HEK293T (cell line): ENCODE measurements around the gene GAGE1.

Experiments used
- CTCF ChIA-PET: fragments of 350-600 bp; formaldehyde crosslinking; extraction: SDS; loops from one replicate; lab custom pipeline; 2021; ENCODE audit warnings: antibody characterized with exemption, inconsistent platforms; lab: Yijun Ruan, JAX
- POLR2A ChIA-PET: fragments of 350-600 bp; formaldehyde crosslinking; extraction: SDS; loops from one replicate; lab custom pipeline; 2020; ENCODE audit warnings: antibody characterized with exemption, inconsistent platforms; lab: Yijun Ruan, JAX
- DNase-seq: peaks from one replicate; pipeline ENCODE4 v3.0.0; 2012; ENCODE audit warnings: mixed read lengths; ENCODE audit errors: extremely low spot score
- ARNT ChIP-seq: fragments of 450-650 bp; IDR thresholded peaks from 2 replicates; pipeline ENCODE4 v1.6.1; 2017; ENCODE audit warnings: mild to moderate bottlenecking
- BHLHE40 ChIP-seq: fragments of 450-650 bp; IDR thresholded peaks from 2 replicates; pipeline ENCODE4 v1.6.1; 2016; ENCODE audit warnings: mild to moderate bottlenecking, moderate library complexity, borderline replicate concordance
- CTBP1 ChIP-seq: fragments of 450-650 bp; IDR thresholded peaks from 2 replicates; pipeline ENCODE4 v1.6.1; 2016; ENCODE audit warnings: borderline replicate concordance
- ELF4 ChIP-seq: fragments of 450-650 bp; IDR thresholded peaks from 2 replicates; pipeline ENCODE4 v1.6.1; 2017; ENCODE audit warnings: antibody characterized with exemption
- FOXA1 ChIP-seq: fragments of 450-650 bp; IDR thresholded peaks from 2 replicates; pipeline ENCODE4 v1.6.1; 2016; ENCODE audit warnings: mild to moderate bottlenecking
- FOXK2 ChIP-seq: fragments of 450-650 bp; IDR thresholded peaks from 2 replicates; pipeline ENCODE4 v1.6.1; 2016; ENCODE audit warnings: mild to moderate bottlenecking
- FOXM1 ChIP-seq: fragments of 450-650 bp; IDR thresholded peaks from 2 replicates; pipeline ENCODE4 v1.6.1; 2017; ENCODE audit warnings: mild to moderate bottlenecking, borderline replicate concordance
- HDGF ChIP-seq: fragments of 450-650 bp; IDR thresholded peaks from 2 replicates; pipeline ENCODE4 v1.6.1; 2017; ENCODE audit warnings: antibody characterized with exemption, borderline replicate concordance
- L3MBTL2 ChIP-seq: fragments of 450-650 bp; conservative IDR thresholded peaks from 2 replicates; pipeline ENCODE4 v1.6.1; 2016; ENCODE audit warnings: mild to moderate bottlenecking
- LEF1 ChIP-seq: fragments of 450-650 bp; IDR thresholded peaks from 2 replicates; pipeline ENCODE4 v1.6.1; 2017; ENCODE audit warnings: mild to moderate bottlenecking, borderline replicate concordance
- NFRKB ChIP-seq: fragments of 450-650 bp; IDR thresholded peaks from 2 replicates; pipeline ENCODE4 v1.6.1; 2016; ENCODE audit warnings: mild to moderate bottlenecking, moderate library complexity
- PKNOX1 ChIP-seq: fragments of 450-650 bp; IDR thresholded peaks from 2 replicates; pipeline ENCODE4 v1.6.1; 2016
- SP1 ChIP-seq: fragments of 450-650 bp; IDR thresholded peaks from 2 replicates; pipeline ENCODE4 v1.6.1; 2017
- SUZ12 ChIP-seq: fragments of 450-650 bp; IDR thresholded peaks from 2 replicates; pipeline ENCODE4 v1.6.1; 2016; ENCODE audit warnings: mild to moderate bottlenecking
- TARDBP ChIP-seq: fragments of 450-650 bp; IDR thresholded peaks from 2 replicates; pipeline ENCODE4 v1.6.1; 2016
- ZNF384 ChIP-seq: fragments of 450-650 bp; IDR thresholded peaks from 2 replicates; pipeline ENCODE4 v1.6.1; 2016

GAGE1 gene

GRCh38 chrX:49627086-49627777 is 28.4 kb downstream of the GAGE1 start:
- POLR2A ChIA-PET: no interaction called here
- CTCF ChIA-PET: interaction anchor here (0.8 to 1.5 kb wide), 3 partner anchors 11 to 97 kb away, joined by 3 to 6 read pairs (median 5); no protein-coding TSS in a partner anchor
- TF ChIP-seq PKNOX1 (no peak), ARNT (no peak), ZNF384 (no peak), SUZ12 (no peak), FOXA1 (no peak), TARDBP (no peak), ELF4 (no peak), L3MBTL2 (no peak), CTBP1 (no peak), SP1 (no peak), LEF1 (no peak), NFRKB (no peak), HDGF (no peak), FOXM1 (no peak), BHLHE40 (no peak), FOXK2 (no peak)
- DNase-seq: peak; percentile 77

- no peak for TF ChIP-seq FOXA1
- TF ChIP-seq LEF1: no peak
- TF ChIP-seq ZNF384: no peak
- no peak for TF ChIP-seq FOXM1
- TF ChIP-seq CTBP1: no peak
- no peak for TF ChIP-seq SUZ12
- TF ChIP-seq ELF4: no peak
- TF ChIP-seq PKNOX1: no peak
- no peak for TF ChIP-seq BHLHE40
- no peak for TF ChIP-seq FOXK2
- CTCF ChIA-PET: no interaction called here
Measured at GRCh38 chrX:49644991-49645637, 46.3 kb downstream of the GAGE1 start.

DNA sequence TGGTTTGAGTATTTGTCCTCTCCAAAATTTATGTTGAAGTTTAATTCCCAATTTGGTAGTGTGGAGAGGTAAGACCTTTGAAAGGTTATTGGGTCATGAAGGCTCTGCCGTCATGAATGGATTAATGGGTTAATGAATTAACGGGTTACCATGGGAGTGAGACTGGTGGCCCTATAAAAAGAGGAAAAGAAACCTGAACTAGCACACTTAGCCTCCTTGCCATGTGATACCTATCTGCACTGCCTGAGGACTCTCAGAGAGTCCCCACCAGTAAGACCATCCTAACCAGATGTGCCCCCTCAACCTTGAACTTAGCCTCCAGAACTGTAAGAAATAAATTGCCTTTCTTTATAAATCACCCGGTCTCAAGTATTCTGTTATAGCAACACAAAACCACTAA is 57.7 kb downstream of the GAGE1 start:
- no peak for TF ChIP-seq FOXA1
- no peak for TF ChIP-seq LEF1
- TF ChIP-seq PKNOX1: no peak
- no peak for TF ChIP-seq SP1
- no peak for TF ChIP-seq L3MBTL2
- no peak for TF ChIP-seq BHLHE40
- TF ChIP-seq HDGF: no peak
- no peak for TF ChIP-seq FOXM1
- TF ChIP-seq FOXK2: no peak
- no peak for TF ChIP-seq TARDBP
- TF ChIP-seq ARNT: no peak
- no peak for TF ChIP-seq SUZ12
- TF ChIP-seq ZNF384: no peak
- no peak for TF ChIP-seq ELF4
- no peak for TF ChIP-seq CTBP1
- TF ChIP-seq NFRKB: no peak
- ChIA-PET CTCF (interaction anchor here (1.1 kb wide), 1 partner anchor 20 kb away, joined by 3 read pairs; no protein-coding TSS in a partner anchor), POLR2A (no interaction called here)
- DNase-seq: no peak

More at GRCh38 chrX:49644991-49645637, 46.3 kb downstream of the GAGE1 start:
- POLR2A ChIA-PET: no interaction called here
- DNase-seq: no peak
